NCI-H526 (cell line): ENCODE measurements around the gene SCGB1C2.

Experiments used
- DNase-seq, 2 experiments: peaks; one replicate each; lab custom pipeline; 2025; lab: John Stamatoyannopoulos, UW

Gene SCGB1C2

GRCh38 chr17:172401-172800 is 35.0 kb downstream of the SCGB1C2 start:
- DNase-seq, result no peak

GRCh38 chr17:173166-173911 is 36.0 kb downstream of the SCGB1C2 start:
- no peak for DNase-seq

- no peak for DNase-seq
Measured at GRCh38 chr17:177155-177554, 39.8 kb downstream of the SCGB1C2 start.

- DNase-seq, result no peak
Measured at GRCh38 chr17:177762-178161, 40.4 kb downstream of the SCGB1C2 start.

GRCh38 chr17:178292-179065 is 41.1 kb downstream of the SCGB1C2 start:
- no peak for DNase-seq

GRCh38 chr17:179066-179432 is 41.7 kb downstream of the SCGB1C2 start:
- DNase-seq, result no peak

GRCh38 chr17:179781-180380 is 42.5 kb downstream of the SCGB1C2 start:
- DNase-seq, result no peak

- DNase-seq, result peak in 1 of 2 experiments; percentile 13
Measured at GRCh38 chr17:180381-181244, 43.2 kb downstream of the SCGB1C2 start.

GRCh38 chr17:181245-182049 is 44.1 kb downstream of the SCGB1C2 start, which contains the start of gene DOC2B:
TSS of gene DOC2B (minus strand) at chr17:181650. CDS start at chr17:181479, 171 bp downstream.
- peak in 1 of 2 experiments; percentile 26 for DNase-seq

- DNase-seq, result peak in 1 of 2 experiments; percentile 6
Measured at GRCh38 chr17:182050-182751, 44.8 kb downstream of the SCGB1C2 start.

- no peak for DNase-seq
Measured at GRCh38 chr17:183021-183420, 45.7 kb downstream of the SCGB1C2 start.

- no peak for DNase-seq
Measured at GRCh38 chr17:185445-186138, 48.2 kb downstream of the SCGB1C2 start.

GRCh38 chr17:187130-187529 is 49.8 kb downstream of the SCGB1C2 start:
- DNase-seq, result no peak
